K562 (cell line): ENCODE measurements around the gene PLCB3. TPM values are rescaled to one million over a fixed set of nuclear protein-coding genes. Genes with fewer than 3 reads are reported as not detected.
A peak's percentile ranks its signal among the peaks of the same experiment; 100 is the strongest.

Experiments used
- ASH1L ChIP-seq: fragments of 450-650 bp; IDR thresholded peaks from 2 replicates; pipeline ENCODE4 v1.6.1; 2018; ENCODE audit warnings: borderline replicate concordance, mild to moderate bottlenecking, low read depth; ENCODE audit not compliant: partially characterized antibody
- ATF7 ChIP-seq: fragments of 450-650 bp; IDR thresholded peaks from 2 replicates; pipeline ENCODE4 v1.7.1; 2014; ENCODE audit warnings: mild to moderate bottlenecking, moderate library complexity
- BHLHE40 ChIP-seq: IDR thresholded peaks from 2 replicates; pipeline ENCODE4 v1.6.1; 2011; ENCODE audit warnings: low read length, improper control_type of control experiment
- FOXM1 ChIP-seq, 2 experiments: fragments of 450-650 bp in 1 of 2; sonication (generic) in 1 of 2; formaldehyde crosslinking in 1 of 2; IDR thresholded peaks; 2 replicates each; pipeline versions ENCODE4 v1.6.1 to v1.9.0; 2017 to 2022; ENCODE audit warnings: low read depth in 2 of 2, mild to moderate bottlenecking in 2 of 2, missing genetic modification reagents in 1 of 2, moderate library complexity in 1 of 2
- HNRNPH1 ChIP-seq: fragments of 200-400 bp; formaldehyde crosslinking; optimal IDR thresholded peaks from 2 replicates; pipeline ENCODE3; 2017; ENCODE audit warnings: low read depth, mild to moderate bottlenecking, low read length, moderate library complexity
- MCM2 ChIP-seq: fragments of 450-650 bp; IDR thresholded peaks from 2 replicates; pipeline ENCODE4 v1.6.1; 2017; ENCODE audit warnings: low read depth, mild to moderate bottlenecking
- NR2C2 ChIP-seq, 2 experiments: fragments of 200-800 bp in 1 of 2; sonication (Bioruptor generic) in 1 of 2; sonication (generic) in 1 of 2; formaldehyde crosslinking in 1 of 2; IDR thresholded peaks; 2 replicates each; pipeline versions ENCODE4 v1.6.1 to v1.8.0; 2016 to 2022; ENCODE audit warnings: mild to moderate bottlenecking in 1 of 2, missing compliant biosample characterization in 1 of 2, missing genetic modification characterization in 1 of 2, missing genetic modification reagents in 1 of 2
- SOX6 ChIP-seq: fragments of 450-650 bp; IDR thresholded peaks from 2 replicates; pipeline ENCODE4 v1.6.1; 2014; ENCODE audit warnings: mild to moderate bottlenecking
- SREBF1 ChIP-seq: fragments of 150-350 bp; IDR thresholded peaks from 2 replicates; pipeline ENCODE4 v1.6.1; 2014; ENCODE audit warnings: antibody characterized with exemption, low read depth, low read length, borderline replicate concordance
- SREBF2 ChIP-seq: sonication (generic); formaldehyde crosslinking; IDR thresholded peaks from 2 replicates; pipeline ENCODE4 v1.4.0; 2020; ENCODE audit warnings: mild to moderate bottlenecking, missing genetic modification reagents
- TAF9B ChIP-seq: fragments of 450-650 bp; IDR thresholded peaks from 2 replicates; pipeline ENCODE4 v1.6.1; 2018; ENCODE audit warnings: mild to moderate bottlenecking; ENCODE audit not compliant: partially characterized antibody
- TGIF2 ChIP-seq: sonication (generic); formaldehyde crosslinking; IDR thresholded peaks from 2 replicates; pipeline ENCODE4 v1.8.1; 2022; ENCODE audit warnings: mild to moderate bottlenecking, missing genetic modification reagents, moderate library complexity
- YY1 ChIP-seq, 3 experiments: IDR thresholded peaks; 2 replicates each; pipeline ENCODE4 v1.6.1; 2011; ENCODE audit warnings: low read length in 2 of 3, mild to moderate bottlenecking in 2 of 3, moderate library complexity in 2 of 3, borderline replicate concordance in 1 of 3, control low read depth in 1 of 3, low read depth in 1 of 3; ENCODE audit not compliant: insufficient read depth in 3 of 3, insufficient replicate concordance in 2 of 3, control insufficient read depth in 1 of 3, insufficient read length in 1 of 3; ENCODE audit errors: extremely low read depth in 1 of 3
- ZNF121 ChIP-seq: sonication (generic); formaldehyde crosslinking; conservative IDR thresholded peaks from 2 replicates; pipeline ENCODE4 v1.8.0; 2022; ENCODE audit warnings: missing genetic modification reagents
- ZNF436 ChIP-seq: fragments of 250-450, 450-650 bp; sonication (Bioruptor Pico); formaldehyde crosslinking; IDR thresholded peaks from 2 replicates; pipeline ENCODE4 v1.7.0; 2020; ENCODE audit warnings: mild to moderate bottlenecking
- polyA plus RNA-seq, 8 experiments: library from polyadenylated mRNA; depleted of rRNA in 4 of 8; stranded (reverse) in 5 of 8; unstranded in 3 of 8; fragments of >200 nt; fragmentation: Nextera tagmentation in 2 of 8; fragmentation: Illumina TruSeq in 1 of 8; extraction: Ambion mirVana in 2 of 8; extraction: Trizol in 1 of 8; gene quantifications; 2 replicates each; pipeline versions ENCODE4 v1.2.1 to v1.2.3, GENCODE V29; 2011 to 2014; ENCODE audit warnings: inconsistent platforms in 1 of 8, missing spikeins in 1 of 8
- total RNA-seq, 7 experiments: library from RNA; depleted of rRNA in 6 of 7; stranded (reverse); fragments of >200 nt in 6 of 7; fragmentation: Illumina TruSeq in 2 of 7; extraction: Trizol in 2 of 7; gene quantifications; 2 replicates each; pipeline versions ENCODE4 v1.2.1 to v1.2.3, GENCODE V29; 2011 to 2021; ENCODE audit warnings: low replicate concordance in 1 of 7
- TF ChIP-seq, protein P1 (sequence below): sonication (generic); formaldehyde crosslinking; IDR thresholded peaks from 2 replicates; pipeline ENCODE4 v1.8.1; 2022; ENCODE audit warnings: missing genetic modification reagents
- TF ChIP-seq, protein P2 (sequence below): sonication (generic); formaldehyde crosslinking; IDR thresholded peaks from 2 replicates; pipeline ENCODE4 v1.4.0; 2020; ENCODE audit warnings: mild to moderate bottlenecking, missing genetic modification reagents
- TF ChIP-seq, protein P3 (sequence below): sonication (generic); formaldehyde crosslinking; IDR thresholded peaks from 2 replicates; pipeline ENCODE4 v1.5.0; 2020; ENCODE audit warnings: missing genetic modification reagents
- TF ChIP-seq, protein P4 (sequence below), 2 experiments: IDR thresholded peaks in 1 of 2; conservative IDR thresholded peaks in 1 of 2; 2 replicates each; pipeline ENCODE4 v1.6.1; 2016; ENCODE audit warnings: low read depth in 2 of 2, mild to moderate bottlenecking in 1 of 2, missing compliant biosample characterization in 1 of 2, missing genetic modification characterization in 1 of 2, moderate library complexity in 1 of 2

Gene PLCB3
- total and polyA plus RNA-seq, 9 of the 15 experiments (the other 6 are each of a cell fraction or from before 2014, with no cell fraction given), result 0.31 to 44.8 (median 14.6) TPM

DNA sequence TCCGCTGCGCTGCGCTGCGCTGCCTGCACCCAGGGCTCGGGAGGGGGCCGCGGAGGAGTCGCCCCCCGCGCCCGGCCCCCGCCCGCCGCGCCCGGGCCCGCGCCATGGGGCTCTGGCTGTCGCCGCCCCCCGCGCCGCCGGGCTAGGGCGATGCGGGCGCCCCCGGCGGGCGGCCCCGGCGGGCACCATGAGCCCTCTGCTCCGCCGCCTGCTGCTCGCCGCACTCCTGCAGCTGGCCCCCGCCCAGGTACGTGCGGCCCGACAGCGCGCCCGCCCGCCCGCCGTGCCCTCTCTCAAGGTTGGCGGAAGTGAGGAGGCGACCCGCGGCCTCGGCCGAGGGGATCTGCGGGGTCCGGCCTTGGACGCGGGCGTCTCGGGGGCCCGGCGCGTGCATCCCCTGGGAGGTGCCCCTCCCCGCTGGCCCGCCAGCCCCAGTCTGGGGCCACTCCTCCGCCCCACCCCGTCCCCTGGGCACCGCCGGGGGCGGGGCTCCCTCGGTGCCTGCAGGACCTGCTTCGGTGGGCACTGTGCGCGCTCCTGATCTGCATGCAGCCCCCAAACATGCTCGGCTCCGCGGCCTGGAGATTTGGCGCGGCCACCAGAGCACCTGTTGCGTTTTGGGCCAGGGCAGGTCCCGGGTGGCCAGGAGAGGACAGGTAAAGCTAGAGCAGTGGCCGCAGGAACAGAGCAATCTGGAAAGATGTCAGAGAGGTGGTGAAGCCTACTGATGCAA lies 16.5 kb upstream of the PLCB3 start (continued):
- no peak for TF ChIP-seq ZNF436 (CRISPR knock-in tag)
- TF ChIP-seq SREBF2, result no peak
- TF ChIP-seq ATF7, result no peak
- no peak for TF ChIP-seq SOX6
- TF ChIP-seq, protein P1, sequence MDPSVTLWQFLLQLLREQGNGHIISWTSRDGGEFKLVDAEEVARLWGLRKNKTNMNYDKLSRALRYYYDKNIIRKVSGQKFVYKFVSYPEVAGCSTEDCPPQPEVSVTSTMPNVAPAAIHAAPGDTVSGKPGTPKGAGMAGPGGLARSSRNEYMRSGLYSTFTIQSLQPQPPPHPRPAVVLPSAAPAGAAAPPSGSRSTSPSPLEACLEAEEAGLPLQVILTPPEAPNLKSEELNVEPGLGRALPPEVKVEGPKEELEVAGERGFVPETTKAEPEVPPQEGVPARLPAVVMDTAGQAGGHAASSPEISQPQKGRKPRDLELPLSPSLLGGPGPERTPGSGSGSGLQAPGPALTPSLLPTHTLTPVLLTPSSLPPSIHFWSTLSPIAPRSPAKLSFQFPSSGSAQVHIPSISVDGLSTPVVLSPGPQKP (CRISPR knock-in tag), result no peak
- TF ChIP-seq TAF9B, result no peak
- TF ChIP-seq, protein P2, sequence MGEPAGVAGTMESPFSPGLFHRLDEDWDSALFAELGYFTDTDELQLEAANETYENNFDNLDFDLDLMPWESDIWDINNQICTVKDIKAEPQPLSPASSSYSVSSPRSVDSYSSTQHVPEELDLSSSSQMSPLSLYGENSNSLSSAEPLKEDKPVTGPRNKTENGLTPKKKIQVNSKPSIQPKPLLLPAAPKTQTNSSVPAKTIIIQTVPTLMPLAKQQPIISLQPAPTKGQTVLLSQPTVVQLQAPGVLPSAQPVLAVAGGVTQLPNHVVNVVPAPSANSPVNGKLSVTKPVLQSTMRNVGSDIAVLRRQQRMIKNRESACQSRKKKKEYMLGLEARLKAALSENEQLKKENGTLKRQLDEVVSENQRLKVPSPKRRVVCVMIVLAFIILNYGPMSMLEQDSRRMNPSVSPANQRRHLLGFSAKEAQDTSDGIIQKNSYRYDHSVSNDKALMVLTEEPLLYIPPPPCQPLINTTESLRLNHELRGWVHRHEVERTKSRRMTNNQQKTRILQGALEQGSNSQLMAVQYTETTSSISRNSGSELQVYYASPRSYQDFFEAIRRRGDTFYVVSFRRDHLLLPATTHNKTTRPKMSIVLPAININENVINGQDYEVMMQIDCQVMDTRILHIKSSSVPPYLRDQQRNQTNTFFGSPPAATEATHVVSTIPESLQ, result no peak
- TF ChIP-seq ASH1L, result no peak
- TF ChIP-seq SREBF1, result no peak
- no peak for TF ChIP-seq HNRNPH1
- no peak for TF ChIP-seq NR2C2 (CRISPR knock-in tag; IDR thresholded peaks at IDR 0.05)
- TF ChIP-seq NR2C2 (tag; IDR thresholded peaks at IDR 0.05), result 0 out of 2 replicates have a peak, but pooled peaks have one; percentile 23
- peak in 2 of 3 experiments; percentile 25 to 39 for TF ChIP-seq YY1 (IDR thresholded peaks at IDR 0.05; ENCODE audit: borderline replicate concordance in 1 of 3, control insufficient read depth in 1 of 3, extremely low read depth in 1 of 3, insufficient read depth in 3 of 3, insufficient read length in 1 of 3, insufficient replicate concordance in 2 of 3, low read depth in 1 of 3, low read length in 2 of 3)
- TF ChIP-seq, protein P3, sequence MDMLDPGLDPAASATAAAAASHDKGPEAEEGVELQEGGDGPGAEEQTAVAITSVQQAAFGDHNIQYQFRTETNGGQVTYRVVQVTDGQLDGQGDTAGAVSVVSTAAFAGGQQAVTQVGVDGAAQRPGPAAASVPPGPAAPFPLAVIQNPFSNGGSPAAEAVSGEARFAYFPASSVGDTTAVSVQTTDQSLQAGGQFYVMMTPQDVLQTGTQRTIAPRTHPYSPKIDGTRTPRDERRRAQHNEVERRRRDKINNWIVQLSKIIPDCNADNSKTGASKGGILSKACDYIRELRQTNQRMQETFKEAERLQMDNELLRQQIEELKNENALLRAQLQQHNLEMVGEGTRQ (CRISPR knock-in tag), result no peak
- TF ChIP-seq MCM2, result no peak
- TF ChIP-seq, protein P4, sequence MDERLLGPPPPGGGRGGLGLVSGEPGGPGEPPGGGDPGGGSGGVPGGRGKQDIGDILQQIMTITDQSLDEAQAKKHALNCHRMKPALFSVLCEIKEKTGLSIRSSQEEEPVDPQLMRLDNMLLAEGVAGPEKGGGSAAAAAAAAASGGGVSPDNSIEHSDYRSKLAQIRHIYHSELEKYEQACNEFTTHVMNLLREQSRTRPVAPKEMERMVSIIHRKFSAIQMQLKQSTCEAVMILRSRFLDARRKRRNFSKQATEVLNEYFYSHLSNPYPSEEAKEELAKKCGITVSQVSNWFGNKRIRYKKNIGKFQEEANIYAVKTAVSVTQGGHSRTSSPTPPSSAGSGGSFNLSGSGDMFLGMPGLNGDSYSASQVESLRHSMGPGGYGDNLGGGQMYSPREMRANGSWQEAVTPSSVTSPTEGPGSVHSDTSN (CRISPR knock-in tag; IDR thresholded peaks at IDR 0.05; ENCODE audit: low read depth), result no peak
- TF ChIP-seq, protein P4 (tag; conservative IDR thresholded peaks at IDR 0.05; ENCODE audit: low read depth), result no peak
- no peak for TF ChIP-seq BHLHE40
- no peak for TF ChIP-seq TGIF2 (CRISPR knock-in tag)
- no peak for TF ChIP-seq ZNF121 (CRISPR knock-in tag)
- no peak for TF ChIP-seq FOXM1 (IDR thresholded peaks at IDR 0.05; ENCODE audit: low read depth)
- 0 out of 2 replicates have a peak, but pooled peaks have one; percentile 10 for TF ChIP-seq FOXM1 (CRISPR knock-in tag; IDR thresholded peaks at IDR 0.05; ENCODE audit: low read depth)
